AG04450 (cell line): Measurements from ENCODE around the gene SMAP1. TPM values are rescaled to one million over a fixed set of nuclear protein-coding genes. Genes with fewer than 3 reads are reported as not detected.

ENCODE experiments used
- CTCF ChIA-PET: fragments of 300-600, 350-600 bp; formaldehyde crosslinking; extraction: SDS; loops from one replicate; lab custom pipeline; 2022; ENCODE audit warnings: antibody characterized with exemption, inconsistent platforms; lab: Charles Lee
- POLR2A ChIA-PET: fragments of 350-600 bp; formaldehyde crosslinking; extraction: SDS; loops from one replicate; lab custom pipeline; 2021; ENCODE audit warnings: antibody characterized with exemption, inconsistent platforms; lab: Yijun Ruan, JAX
- DNase-seq: peaks from one replicate; pipeline ENCODE4 v3.0.0-alpha.2; 2011; ENCODE audit warnings: low read depth, low spot score
- H3K27ac ChIP-seq: one replicate; pipeline ENCODE4 v1.5.1; 2012; ENCODE audit warnings: low read depth, low read length, control low read depth
- H3K27me3 ChIP-seq: one replicate; pipeline ENCODE4 v1.6.0; 2012; ENCODE audit warnings: low read length; ENCODE audit not compliant: control insufficient read depth, insufficient read depth
- H3K4me3 ChIP-seq: 2 replicates; pipeline ENCODE4 v1.5.1; 2011; ENCODE audit warnings: mild to moderate bottlenecking, low read depth, low read length, control low read depth
- H3K9me3 ChIP-seq: 2 replicates; pipeline ENCODE4 v1.5.1; 2012; ENCODE audit warnings: low read length; ENCODE audit not compliant: control insufficient read depth, insufficient read depth
- CTCF ChIP-seq: IDR thresholded peaks from 2 replicates; pipeline ENCODE4 v1.5.1; 2011; ENCODE audit warnings: low read depth, low read length, control low read depth, inconsistent platforms
- polyA plus RNA-seq: library from polyadenylated mRNA; depleted of rRNA; stranded (reverse); fragments of >200 nt; gene quantifications from 2 replicates; pipeline ENCODE4 v1.2.3, GENCODE V29; 2011

Gene SMAP1
- polyA plus RNA-seq, 1 experiment, result 25.0 TPM

DNA sequence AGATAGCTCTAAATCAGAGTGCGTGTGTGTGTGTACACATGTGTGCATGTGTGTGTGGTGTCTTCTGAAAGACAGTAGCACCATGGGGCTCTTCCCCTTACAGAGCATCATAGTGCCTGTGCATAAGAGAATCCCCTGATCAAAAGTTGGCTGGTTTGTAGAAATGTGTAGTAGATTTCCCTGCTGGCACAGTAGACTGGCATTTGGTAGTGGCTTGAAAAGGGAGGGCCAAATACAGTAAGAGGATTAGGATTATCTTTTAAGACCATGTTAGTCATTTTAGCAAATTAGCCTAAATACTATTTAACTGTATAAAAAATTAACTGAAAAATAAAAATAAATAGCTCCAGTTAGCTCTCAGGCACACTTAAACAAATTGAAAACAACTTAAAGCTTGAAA lies 176.6 kb downstream of the SMAP1 start:
- Histone ChIP-seq H3K27ac (no peak overlapping the region), H3K27me3 (no peaks in the 10 kb centered on the region), H3K9me3 (no peaks in the 10 kb centered on the region), H3K4me3 (no peak overlapping the region)
- no peak for DNase-seq
- ChIA-PET CTCF (interaction anchor here (0.9 kb wide), 1 partner anchor 40 kb away, joined by 5 read pairs; no protein-coding TSS in a partner anchor), POLR2A (no interaction called here)
- TF ChIP-seq CTCF, result no peak

DNA sequence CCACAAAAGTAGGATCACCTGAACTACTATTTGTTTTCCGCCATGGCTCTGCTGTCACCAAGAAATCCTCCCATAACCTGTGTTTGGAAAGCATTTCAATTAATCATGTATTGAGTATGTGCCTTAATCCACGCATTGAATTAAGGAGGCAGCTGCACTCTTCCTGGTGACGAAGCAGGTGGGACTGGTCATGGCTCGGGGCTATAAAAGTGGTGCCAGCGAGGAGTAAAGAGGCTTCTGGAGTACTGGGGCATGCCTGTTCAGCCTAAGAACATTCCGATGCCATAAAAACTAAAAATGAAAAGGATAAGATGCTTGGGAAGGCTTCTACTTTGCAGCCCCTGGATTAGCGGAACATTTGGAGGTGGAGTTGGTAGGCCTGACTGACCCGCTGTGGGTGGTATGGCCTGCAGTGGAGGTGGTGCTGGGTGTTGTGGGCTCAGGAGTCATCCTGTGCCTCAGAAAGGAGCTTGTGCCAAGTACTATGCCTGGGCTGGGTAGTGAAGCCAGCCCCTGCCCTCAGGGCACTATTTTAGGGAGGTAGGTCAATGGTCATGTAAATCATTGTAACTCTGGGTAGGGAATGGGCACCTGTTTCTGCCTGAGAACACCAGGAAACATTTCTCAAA lies 178.6 kb downstream of the SMAP1 start:
- Histone ChIP-seq H3K27me3 (no peaks in the 10 kb centered on the region), H3K27ac (no peak overlapping the region), H3K4me3 (no peak overlapping the region), H3K9me3 (no peaks in the 10 kb centered on the region)
- DNase-seq, result no peak
- no peak for TF ChIP-seq CTCF
- ChIA-PET CTCF (interaction anchor here (2.0 kb wide), 1 partner anchor 38 kb away, joined by 6 read pairs; no protein-coding TSS in a partner anchor), POLR2A (no interaction called here)

GRCh38 chr6:70847106-70848084 lies 179.7 kb downstream of the SMAP1 start:
- TF ChIP-seq CTCF, result no peak
- DNase-seq, result no peak
- POLR2A ChIA-PET, result no interaction called here
- CTCF ChIA-PET, result interaction anchor here (1.8 to 2.0 kb wide), 2 partner anchors 37 to 140 kb away, joined by 5 to 6 read pairs; no protein-coding TSS in a partner anchor
- Histone ChIP-seq H3K4me3 (no peak overlapping the region), H3K27me3 (no peaks in the 10 kb centered on the region), H3K27ac (no peak overlapping the region), H3K9me3 (no peaks in the 10 kb centered on the region)

DNA sequence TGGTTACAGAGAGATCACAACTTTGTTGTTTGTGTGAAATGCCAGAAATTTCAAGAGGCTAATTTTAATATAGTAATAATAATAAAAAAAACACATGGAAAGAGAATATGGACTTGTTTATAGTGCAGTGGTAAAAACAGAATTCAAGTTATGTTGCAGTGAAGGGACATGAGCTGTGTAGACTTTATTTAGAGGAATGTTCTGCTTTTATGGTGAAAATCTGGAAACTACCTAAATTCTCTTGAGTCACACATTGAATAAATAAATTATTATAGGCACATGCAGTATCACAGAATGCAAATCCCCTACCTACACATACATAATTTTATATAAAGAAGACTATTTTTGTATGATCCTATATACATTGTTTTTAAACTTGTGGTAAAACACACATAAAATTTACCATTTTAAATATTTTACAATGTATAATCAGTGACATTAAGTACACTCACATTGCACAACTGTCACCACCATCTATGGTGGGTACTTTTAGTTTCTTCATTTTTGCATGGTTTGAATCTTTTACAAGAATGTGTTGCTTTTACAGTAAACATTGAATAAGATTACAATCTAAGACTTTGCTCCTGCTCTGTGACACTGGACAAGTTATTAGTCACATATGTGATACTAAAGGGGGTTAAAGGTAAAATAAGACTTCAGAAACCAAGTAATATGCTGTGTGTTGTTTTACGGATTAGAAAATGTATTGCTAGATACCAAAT lies 181.8 kb downstream of the SMAP1 start:
- DNase-seq, result peak; percentile 38

More for the DNA sequence above, 181.8 kb downstream of the SMAP1 start:
- Histone ChIP-seq H3K27ac (no peak overlapping the region), H3K4me3 (no peak overlapping the region), H3K9me3 (no peaks in the 10 kb centered on the region), H3K27me3 (no peaks in the 10 kb centered on the region)
- POLR2A ChIA-PET, result no interaction called here
- TF ChIP-seq CTCF, result no peak
- CTCF ChIA-PET, result no interaction called here
